Islet of Langerhans (tissue), 1 donor: ENCODE data around the gene TTC7B.

ENCODE experiments used
- FAIRE-seq: peaks from one replicate; lab custom pipeline; 2011; peaks lifted over from hg19 to GRCh38; lab: Jason Lieb, UNC

Gene TTC7B

DNA sequence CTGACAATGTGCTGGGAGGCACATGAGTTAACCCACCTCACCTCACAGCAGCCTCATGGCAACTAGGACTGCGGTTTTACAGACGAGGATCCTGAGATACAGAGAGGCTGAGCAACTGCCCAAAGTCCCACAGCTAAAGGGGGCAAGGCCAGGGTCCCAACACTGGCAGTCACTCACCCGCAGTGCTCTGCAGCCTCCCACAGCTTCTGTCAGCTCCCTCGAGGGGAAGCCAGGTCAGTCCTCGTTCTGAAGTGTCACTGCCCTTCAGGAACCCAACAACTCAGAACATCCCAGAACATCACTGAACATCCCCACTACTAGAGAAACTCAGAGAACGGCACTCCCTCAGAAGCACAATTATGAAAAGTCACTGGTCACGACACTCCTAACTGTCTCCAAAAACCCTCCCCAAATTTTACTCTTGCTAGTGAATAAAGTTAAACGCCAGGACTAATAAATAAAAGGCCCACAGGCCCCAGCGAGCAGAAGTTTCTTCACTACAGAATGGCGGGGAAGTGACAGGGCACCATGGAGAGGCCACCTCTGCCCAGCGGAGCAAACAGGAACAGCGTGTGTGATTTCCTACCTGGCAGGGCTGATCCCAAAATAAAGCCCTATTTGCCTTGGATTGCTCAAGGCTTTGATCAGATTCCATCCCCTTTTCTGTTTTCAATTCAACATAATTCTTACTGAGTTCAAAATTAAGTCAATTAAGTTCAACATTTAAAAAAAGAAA lies 75.1 kb downstream of the TTC7B start:
- FAIRE-seq, result no peak

DNA sequence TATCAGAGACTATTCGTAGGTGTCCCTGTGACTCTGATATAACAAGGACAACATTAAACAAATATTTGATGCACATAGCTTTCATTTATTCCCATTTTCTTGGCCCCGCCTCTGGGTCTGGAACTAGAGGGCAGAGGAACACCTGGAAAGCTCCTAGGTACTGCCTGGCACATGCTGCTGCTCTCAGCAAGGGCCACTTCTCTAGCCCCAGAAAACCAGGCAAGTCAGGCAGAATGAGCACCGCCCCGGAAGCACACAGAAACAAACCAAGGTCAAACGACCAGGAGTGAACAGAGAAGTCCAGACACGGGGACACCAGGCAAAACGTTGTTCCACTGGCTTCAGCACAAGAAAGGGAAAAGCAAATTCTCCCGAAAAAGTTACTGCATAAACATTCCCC lies 76.1 kb downstream of the TTC7B start:
- FAIRE-seq, result no peak

DNA sequence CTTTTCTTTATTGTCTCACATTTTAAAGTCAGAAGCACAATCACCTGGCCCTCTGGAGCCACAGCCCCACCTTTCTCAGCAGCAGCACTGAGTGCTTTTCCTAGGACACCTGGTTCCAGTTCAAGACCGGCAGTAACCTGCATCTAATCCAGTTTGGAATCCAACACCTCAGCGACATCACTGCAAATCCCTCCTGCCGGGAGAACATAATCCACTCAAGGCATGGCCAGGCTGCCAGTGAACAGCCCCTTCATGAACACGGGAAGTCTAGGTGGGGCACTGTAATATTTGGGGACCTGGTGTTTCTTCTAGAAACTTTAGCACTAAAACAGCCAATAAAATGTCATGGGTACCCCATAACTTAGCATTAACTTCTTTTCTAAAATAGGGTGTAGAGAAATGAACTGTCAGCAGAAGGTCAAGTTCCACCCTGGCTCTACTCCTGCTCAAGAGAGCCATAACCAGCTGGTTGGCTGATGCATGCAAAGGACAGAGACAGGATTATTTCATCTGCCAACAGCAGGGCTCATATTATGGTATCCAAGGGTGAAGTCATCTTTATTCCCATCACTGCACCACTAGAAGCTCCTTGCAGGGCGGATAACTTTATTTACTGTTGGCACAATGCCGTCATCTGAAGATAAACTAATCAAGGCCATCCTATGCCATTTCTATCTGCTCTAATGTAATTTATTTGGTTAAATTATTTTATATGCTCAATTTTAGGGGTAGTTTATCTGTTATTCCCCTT lies 76.7 kb downstream of the TTC7B start:
- no peak for FAIRE-seq

DNA sequence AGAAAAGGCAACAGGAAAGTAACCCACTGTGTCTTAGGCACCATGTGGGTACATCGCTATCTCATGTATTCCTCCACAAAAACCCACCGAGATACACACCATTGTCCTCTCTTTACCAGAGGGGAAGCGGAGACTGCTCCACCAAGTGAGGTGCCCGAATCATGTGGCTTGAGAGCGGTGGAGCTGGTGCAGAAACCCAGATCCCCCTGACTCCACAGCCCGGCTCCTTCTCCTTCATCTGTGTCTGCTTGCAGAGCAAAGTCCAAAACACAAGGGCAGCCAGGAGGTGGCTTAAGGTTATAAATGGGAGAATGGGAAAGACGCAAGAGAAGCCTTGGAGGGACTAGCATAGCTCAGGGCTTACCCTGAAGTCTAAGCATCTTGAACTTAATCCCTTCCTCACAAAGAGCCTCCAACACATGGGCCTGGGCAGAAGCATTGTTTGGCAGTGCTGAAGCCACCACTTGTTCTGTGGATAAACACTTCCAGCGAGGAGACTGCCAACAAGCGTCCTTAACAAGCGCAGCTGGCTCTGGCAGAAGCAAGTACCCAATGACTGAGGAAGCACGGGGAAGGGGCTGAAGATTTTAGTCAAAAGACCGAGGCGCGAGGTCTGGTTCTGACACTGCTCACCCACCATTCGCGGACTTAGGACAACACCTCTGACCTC lies 83.0 kb downstream of the TTC7B start:
- FAIRE-seq, result no peak

DNA sequence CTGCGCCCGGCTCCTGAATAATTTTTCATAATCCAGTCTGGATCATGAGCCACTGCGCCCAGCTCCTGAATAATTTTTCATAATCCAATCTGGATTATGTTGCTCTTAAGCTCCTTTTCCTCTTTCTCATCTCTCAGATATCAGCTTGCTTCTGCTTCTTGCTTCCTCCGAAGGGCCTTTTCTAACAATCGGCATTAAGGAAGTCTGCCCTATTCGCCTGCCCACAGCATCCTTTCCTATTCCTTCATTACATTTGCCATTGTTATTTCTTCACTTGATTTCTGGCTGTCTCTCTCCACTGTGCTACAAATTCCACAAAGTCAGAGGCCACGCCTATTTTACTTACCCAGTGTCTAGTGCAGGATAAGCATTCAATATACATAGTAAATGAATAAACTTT lies 83.5 kb downstream of the TTC7B start:
- no peak for FAIRE-seq

DNA sequence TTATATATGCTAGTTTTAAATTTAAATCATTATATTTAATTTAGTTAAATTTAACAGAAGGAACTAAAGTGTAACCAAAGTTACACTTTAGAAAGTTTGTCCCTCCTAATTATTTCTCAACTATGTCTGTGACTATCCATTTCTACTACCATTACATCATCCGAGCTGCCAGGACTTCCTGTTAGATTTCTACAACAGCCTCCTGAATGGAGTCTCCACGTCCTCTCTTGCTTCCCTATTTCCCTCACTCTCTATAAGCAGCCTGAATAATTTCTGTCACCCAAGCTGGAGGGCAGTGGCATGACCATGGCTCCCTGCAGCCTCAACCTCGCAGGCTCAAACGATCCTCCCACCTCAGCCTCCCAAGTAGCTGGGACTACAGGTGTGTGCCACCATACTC lies 84.1 kb downstream of the TTC7B start:
- FAIRE-seq, result no peak

DNA sequence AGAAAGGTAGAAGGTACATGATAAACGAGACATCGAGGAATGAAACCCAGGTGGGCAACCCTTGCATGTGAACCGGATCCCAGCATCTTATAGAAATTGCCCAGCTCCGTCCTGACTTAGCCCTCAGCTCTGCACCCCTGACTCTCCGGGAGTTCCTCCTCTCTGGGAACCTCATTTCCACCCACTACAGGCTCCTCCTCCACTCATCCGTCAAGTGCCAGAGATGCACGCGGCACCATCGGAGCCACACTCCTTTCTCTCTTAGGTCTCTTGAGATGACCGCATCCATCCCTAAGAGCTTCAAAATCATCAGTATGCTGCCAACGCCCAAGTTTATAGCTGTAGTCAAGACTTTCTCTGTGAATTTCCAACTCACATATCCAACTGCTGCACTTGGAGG lies 84.7 kb downstream of the TTC7B start:
- no peak for FAIRE-seq

DNA sequence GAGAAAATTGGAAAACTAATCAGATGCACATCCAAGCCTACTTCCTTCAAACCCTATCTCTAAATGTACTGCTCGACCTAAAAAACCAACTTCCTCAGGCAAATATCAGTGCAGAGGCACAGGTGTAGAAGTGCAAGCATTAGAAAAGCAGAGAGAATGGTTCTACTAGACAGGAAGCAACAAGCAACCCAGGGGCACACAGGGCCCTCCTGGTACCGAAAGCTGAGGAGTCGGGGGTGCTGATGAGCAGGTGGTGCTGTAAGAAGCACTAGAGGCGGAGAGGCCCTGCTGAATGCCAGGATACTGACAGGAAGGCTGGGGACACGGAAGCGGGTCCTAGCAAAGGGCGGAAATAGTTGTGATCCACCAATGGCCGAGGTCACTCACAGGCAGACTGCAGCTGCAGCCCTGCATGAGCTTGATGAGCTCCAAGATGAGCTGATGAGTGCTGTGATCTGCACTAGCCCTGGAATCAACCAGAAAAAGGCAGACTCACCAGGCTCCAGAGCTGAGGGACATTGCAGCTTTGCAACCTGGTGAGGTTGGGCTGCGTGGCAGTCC lies 85.9 kb downstream of the TTC7B start:
- no peak for FAIRE-seq

DNA sequence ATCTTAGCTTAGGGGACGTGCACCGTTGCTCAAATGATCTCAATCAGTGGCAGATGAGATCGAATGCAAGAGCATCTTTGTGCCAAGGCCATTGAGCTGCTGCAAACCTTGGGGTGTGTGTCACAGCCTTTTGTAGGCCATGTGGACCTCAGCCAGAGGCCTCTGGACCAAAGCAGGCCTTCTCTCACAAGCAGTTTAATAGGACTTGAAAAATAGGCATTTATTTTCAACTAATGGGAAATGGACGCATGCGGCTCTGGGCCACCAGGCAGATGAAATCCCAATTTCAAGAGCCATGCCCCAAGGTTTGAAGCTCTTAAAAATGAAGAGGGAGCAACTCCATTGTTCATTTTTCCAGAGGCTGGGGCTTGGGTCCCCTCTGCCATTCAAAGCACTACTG lies 87.3 kb downstream of the TTC7B start:
- FAIRE-seq, result no peak

DNA sequence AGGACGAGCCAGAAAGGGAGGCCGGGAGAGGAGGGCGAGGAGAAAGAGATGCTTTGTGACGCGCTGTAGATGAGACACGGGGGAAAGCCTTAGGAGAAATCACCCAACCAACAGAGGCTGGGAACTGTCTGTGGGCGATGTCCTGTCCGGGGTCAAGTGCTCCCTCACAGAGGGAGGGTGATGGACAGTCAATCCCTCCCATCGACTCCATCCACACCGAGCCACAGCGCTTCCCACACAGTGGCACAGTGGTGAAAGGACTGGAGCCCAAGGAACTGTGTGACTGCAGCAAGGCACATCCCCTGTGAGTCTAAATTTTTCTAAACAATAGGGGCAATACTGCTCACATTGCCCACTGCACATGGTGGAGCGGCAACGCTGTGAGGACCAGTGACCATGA lies 89.1 kb downstream of the TTC7B start:
- FAIRE-seq, result no peak

DNA sequence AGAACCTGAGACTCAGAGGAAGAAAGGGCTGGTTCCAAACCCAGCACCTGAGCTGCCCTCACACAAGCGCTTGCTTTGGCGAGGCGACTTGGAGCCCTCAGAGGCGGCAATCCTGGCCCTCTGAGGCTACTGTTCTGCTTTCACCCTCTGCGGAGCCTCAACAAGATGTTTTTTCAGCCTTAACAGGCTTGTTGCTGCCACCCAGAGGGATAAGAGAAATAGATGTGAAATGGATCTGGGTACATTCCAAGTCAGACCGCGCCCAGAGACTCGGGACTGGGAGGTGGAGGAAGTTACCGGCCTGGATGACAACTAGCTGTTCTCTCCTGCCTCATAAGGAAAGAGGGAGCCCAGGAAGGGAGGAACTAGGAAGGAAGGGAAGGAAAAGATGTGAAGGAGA lies 89.6 kb downstream of the TTC7B start:
- FAIRE-seq, result peak; percentile 41

DNA sequence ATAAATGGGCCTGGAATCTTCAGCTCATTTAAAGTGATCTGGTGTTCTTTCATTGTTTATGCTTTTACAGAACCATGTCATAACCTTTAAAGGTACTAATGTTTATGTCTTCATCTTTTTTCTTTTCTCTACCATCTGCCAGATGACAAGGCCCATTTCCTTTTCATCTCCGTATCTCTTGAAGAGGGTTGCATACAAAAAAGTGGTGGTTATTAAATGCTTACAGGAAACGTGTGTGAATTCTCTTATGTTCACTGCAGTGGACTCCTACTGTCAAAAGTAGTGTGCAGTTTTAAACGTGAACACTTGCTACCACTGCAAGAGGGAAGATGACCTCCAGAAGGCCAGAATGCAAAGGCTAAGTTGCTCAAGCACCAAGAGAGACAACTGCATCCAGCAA lies 91.4 kb downstream of the TTC7B start:
- no peak for FAIRE-seq

DNA sequence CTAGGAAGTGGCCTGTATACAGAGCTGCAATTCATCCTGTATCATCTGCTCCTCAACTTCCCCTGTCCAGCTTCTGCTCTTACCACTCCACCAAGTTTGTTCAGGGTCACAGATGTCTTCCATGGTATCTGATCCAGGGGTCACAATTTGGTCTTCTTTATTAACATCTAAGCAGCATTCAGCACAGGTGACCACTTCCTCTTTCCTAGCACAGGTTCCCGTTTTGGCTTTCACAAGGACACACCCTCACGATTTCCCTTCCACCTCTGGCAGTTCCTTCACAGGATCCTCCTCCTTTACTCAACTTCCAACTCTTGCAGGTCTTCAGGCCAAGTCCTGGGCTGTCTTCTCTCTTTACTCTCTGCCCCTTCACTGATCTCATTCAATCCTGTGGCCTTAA lies 93.6 kb downstream of the TTC7B start:
- FAIRE-seq, result no peak

DNA sequence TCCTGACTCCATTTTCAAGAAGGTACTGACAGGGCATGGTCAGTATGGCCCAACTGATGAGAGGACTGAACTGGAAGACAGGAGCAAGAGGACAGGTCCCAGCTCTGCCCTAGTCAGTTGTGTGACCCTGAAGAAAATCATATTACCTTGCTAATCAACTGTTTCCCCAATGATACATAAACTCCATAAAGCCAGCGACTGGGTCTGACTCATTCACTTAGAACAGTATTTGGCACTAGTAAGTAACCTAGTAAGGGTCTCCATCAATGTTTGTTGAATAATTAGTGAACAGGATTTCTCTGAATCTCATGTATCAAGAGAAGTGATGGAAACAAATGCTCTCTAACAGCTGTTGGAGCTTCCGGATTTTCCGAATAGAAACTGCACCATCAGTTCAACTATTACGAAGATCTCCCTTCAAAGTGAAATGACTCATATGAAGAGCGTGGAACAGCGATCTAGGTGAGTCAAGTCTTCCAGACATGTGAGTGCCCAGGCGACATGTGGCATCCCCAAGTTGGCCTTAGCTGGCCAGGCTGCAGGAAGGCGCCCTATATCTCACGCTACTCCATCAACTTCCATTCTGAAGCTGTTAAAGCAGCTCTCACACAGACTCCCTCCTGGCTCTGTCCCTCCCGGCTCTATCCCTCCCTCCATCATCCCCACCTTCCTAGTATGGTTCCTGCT lies 94.5 kb downstream of the TTC7B start:
- FAIRE-seq, result peak; percentile 96

DNA sequence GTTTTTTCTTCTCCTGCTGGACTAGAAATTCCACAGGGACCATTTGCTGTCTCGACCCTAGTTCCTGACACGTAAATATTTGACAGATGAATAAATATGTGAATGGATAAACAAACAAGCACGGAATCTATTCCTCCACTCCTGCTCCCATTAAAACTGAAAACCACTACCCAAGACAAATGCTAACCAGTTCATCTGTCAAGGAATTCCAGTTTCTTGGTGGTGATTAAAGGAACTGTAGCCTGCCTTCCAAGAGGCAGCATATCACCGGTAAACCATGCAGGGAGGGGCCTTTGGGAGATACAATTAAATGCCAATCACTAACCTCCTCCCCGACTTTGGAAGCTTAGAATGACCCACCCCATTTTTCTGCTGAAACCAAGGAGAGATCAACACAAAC lies 95.4 kb downstream of the TTC7B start:
- no peak for FAIRE-seq

DNA sequence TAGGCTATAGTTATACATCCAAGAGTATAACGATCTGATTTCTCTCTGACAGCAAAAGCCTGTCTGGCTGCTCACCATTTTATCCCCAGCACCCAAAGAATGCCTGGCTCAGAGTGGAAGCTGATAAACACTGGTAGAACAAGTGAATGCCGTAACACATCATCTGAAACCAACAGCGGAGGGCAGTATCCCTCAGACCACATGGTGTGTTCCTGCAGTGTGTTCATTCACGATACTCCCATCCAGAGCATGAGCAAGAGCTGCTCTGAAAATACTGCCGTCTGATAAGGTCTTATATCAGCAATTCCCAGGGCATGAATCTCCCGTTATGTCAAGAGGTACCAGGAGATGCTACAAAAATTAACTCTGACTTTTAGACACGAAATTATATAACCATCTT lies 95.9 kb downstream of the TTC7B start:
- no peak for FAIRE-seq

DNA sequence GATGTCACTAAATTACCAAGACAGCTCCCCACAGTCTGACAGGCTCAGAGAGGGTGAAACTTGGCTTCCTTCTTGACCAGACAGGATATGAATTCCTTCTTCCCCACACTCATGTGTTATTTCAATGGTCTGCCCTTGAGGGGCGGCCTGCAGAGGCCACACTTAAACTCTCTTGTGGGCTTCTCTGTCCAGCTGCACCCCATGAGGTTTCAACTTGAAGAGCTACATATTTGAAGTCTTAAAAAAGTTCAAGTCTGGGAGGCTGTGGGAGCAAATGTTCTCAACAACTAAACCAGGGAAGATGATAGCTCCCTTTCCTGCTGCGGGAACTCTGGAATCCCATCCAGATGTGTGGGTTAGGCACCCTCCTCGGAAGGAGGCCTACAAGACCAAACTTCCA lies 98.3 kb downstream of the TTC7B start:
- FAIRE-seq, result no peak

DNA sequence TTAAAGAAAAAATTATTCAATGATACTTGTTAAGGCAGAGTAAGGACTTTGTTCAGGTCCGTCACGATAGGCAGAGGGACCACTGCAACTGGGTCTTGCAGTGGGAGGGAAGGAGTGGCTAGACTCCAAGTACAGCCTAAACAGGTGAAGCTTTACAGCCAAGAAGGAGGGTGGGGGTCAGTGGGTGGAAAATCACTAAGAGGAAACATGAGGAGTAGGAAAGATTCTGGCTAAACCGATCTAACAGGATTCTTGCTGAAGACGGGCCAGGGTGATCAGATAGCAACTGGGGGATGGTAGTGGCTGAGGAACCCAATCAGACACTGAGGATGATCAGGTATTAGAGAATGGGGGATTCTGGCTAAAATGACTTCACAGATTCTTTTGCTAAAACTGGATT lies 100.2 kb downstream of the TTC7B start:
- no peak for FAIRE-seq

DNA sequence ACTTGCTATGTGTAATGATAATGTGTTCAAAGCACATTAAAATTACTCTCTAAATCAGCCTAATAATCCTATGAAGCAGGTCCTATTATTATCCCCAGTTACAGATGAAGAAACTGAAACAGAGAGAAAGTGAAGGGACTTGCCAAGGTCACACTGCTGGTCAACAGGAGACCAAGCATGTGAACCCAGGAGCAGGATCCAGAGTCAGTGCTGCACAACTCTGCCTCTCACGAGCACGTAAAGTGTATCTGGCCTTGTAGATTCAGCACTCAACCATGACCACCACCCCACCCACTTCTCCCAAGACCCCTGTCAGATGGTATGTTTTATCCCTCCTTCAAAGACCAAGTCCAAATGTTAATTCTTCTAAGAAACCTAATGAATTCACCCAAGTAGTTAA lies 100.7 kb downstream of the TTC7B start:
- no peak for FAIRE-seq

DNA sequence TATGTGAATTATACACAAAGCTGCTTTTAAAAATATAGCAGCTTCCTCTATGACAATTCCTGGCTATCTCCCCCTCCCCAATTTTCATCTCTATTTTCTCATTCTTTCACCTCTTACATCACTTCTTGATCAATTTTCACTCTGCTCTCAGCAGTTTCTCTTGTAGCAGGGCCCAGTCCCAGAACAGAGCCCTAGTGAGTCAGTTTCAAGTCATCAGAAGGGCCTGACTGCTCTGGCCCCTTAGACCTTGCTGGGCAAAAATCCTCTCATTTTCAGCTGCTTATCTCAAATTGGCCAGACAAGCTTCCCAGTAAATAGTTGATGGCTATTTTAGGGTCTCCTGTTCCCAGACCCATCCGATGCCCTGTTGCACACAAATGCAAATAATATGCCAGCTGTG lies 101.4 kb downstream of the TTC7B start:
- FAIRE-seq, result no peak

DNA sequence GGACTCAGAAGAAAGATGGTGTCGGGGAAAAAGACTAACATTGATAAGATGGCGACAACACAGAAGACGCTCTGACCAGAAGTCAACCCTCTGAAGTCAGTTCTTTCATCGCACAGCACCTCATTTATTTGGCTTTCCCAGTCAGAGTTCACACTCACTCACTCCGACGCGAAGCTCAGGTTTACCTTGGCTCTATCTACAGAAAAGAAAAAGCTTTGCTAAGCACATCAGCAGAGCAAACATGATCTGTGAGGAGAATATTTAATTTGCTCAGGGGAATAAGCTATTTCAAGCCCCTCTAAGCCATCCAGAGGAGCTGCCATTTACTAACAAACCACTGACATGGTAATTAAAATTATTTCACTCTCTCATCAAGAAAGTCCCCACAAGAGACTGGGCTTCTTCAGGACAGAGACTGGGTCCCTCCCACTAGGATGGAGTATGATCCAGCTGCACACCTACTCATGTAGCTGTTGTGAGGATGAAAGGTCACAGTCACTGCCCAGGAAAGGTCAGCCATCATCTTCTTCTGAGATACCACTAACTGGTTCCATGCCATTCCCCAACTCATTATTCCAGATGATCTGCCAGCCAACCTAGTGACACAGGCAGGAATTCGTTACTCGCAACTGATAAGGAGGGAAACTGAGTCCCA lies 111.4 kb downstream of the TTC7B start:
- FAIRE-seq, result no peak
